H1 (cell line): ENCODE measurements around the gene EPB41L5. TPM values are rescaled to one million over a fixed set of nuclear protein-coding genes. Genes with fewer than 3 reads are reported as not detected.

Experiments
- CTCF ChIA-PET: fragments of 300-600 bp; sonication (Branson Sonifier 250); formaldehyde crosslinking; loops from one replicate; lab custom pipeline; 2021; ENCODE audit not compliant: partially characterized antibody; lab: Charles Lee
- POLR2A ChIA-PET: fragments of 300-600 bp; sonication (Branson Sonifier 250); formaldehyde crosslinking; loops from one replicate; lab custom pipeline; 2021; ENCODE audit warnings: inconsistent platforms; ENCODE audit not compliant: partially characterized antibody; lab: Charles Lee
- DNase-seq, 2 experiments: peaks; one replicate each; pipeline versions ENCODE4 v3.0.0 to v3.0.0-alpha.2; 2010 to 2022; ENCODE audit warnings: low spot score in 2 of 2, low read depth in 1 of 2, mixed read lengths in 1 of 2
- FAIRE-seq: peaks from 2 replicates; lab custom pipeline; 2011; peaks lifted over from hg19 to GRCh38; lab: Jason Lieb, UNC
- H2AFZ ChIP-seq: 2 replicates; pipeline ENCODE4 v1.8.1; 2012; ENCODE audit warnings: low read length, inconsistent platforms
- H2AK5ac ChIP-seq: 2 replicates; pipeline ENCODE4 v1.6.1; 2013; ENCODE audit warnings: low read depth, low read length
- H2BK120ac ChIP-seq: replicated peaks from 2 replicates; pipeline ENCODE3; 2013; ENCODE audit warnings: low read depth, low read length, inconsistent platforms
- H2BK12ac ChIP-seq: 2 replicates; pipeline ENCODE4 v1.6.1; 2013; ENCODE audit warnings: low read depth, low read length
- H2BK15ac ChIP-seq: 2 replicates; pipeline ENCODE4 v1.6.1; 2013; ENCODE audit warnings: low read length
- H2BK20ac ChIP-seq: 2 replicates; pipeline ENCODE4 v1.6.1; 2013; ENCODE audit warnings: low read length
- H2BK5ac ChIP-seq: 2 replicates; pipeline ENCODE4 v1.6.1; 2013; ENCODE audit warnings: low read depth, low read length
- H3K14ac ChIP-seq: 2 replicates; pipeline ENCODE4 v1.6.1; 2013; ENCODE audit warnings: inconsistent platforms; ENCODE audit not compliant: insufficient read length
- H3K18ac ChIP-seq: 2 replicates; pipeline ENCODE4 v1.6.1; 2013; ENCODE audit warnings: low read length; ENCODE audit errors: extremely low read depth
- H3K23ac ChIP-seq: 2 replicates; pipeline ENCODE4 v1.6.1; 2013; ENCODE audit warnings: inconsistent platforms; ENCODE audit not compliant: insufficient read length
- H3K23me2 ChIP-seq: 2 replicates; pipeline ENCODE4 v1.6.1; 2013; ENCODE audit warnings: low read depth, low read length
- H3K27ac ChIP-seq: 2 replicates; pipeline ENCODE4 v1.6.1; 2011; ENCODE audit warnings: low read depth, low read length, inconsistent platforms
- H3K27me3 ChIP-seq, 4 experiments: replicated peaks in 1 of 4; 1 replicate in 1 of 4; 2 replicates in 3 of 4; pipeline versions ENCODE4 v1.6.1 to v1.8.1; 2011 to 2013; ENCODE audit warnings: low read length in 3 of 4, mild to moderate bottlenecking in 3 of 4, inconsistent platforms in 2 of 4, mixed read lengths in 2 of 4, moderate library complexity in 1 of 4; ENCODE audit not compliant: control insufficient read depth in 3 of 4, insufficient read depth in 3 of 4; ENCODE audit errors: extremely low read depth in 1 of 4
- H3K36me3 ChIP-seq, 4 experiments: 2 replicates each; pipeline versions ENCODE4 v1.6.1 to v1.8.1; 2011 to 2013; ENCODE audit warnings: mild to moderate bottlenecking in 4 of 4, low read length in 3 of 4, moderate library complexity in 2 of 4, control low read depth in 1 of 4, inconsistent platforms in 1 of 4; ENCODE audit not compliant: insufficient read depth in 4 of 4, control insufficient read depth in 2 of 4
- H3K4ac ChIP-seq: replicated peaks from 2 replicates; pipeline ENCODE3; 2013; ENCODE audit warnings: low read length, low read depth, mixed read lengths, inconsistent platforms; ENCODE audit not compliant: insufficient read length
- H3K4me1 ChIP-seq, 4 experiments: replicated peaks in 1 of 4; 1 replicate in 1 of 4; 2 replicates in 3 of 4; pipeline versions ENCODE4 v1.6.1 to v1.8.1; 2011 to 2013; ENCODE audit warnings: low read length in 3 of 4, inconsistent platforms in 2 of 4, mixed read lengths in 1 of 4; ENCODE audit not compliant: insufficient read depth in 4 of 4, control insufficient read depth in 3 of 4
- H3K4me2 ChIP-seq, 2 experiments: 2 replicates each; pipeline versions ENCODE4 v1.6.1 to v1.8.1; 2011 to 2013; ENCODE audit warnings: low read depth in 2 of 2, low read length in 2 of 2, control low read depth in 1 of 2, inconsistent platforms in 1 of 2, mild to moderate bottlenecking in 1 of 2; ENCODE audit not compliant: insufficient read depth in 1 of 2
- H3K4me3 ChIP-seq, 4 experiments: fragments of 200-600, 300-600 bp in 1 of 4; sonication (generic), shearing (Covaris generic), sonication (Bioruptor Twin) in 1 of 4; 2 replicates each; pipeline versions ENCODE4 v1.5.1 to v1.8.1; 2011 to 2016; ENCODE audit warnings: low read length in 4 of 4, low read depth in 3 of 4, control low read depth in 2 of 4, inconsistent platforms in 2 of 4, mild to moderate bottlenecking in 2 of 4, mixed read lengths in 1 of 4, moderate library complexity in 1 of 4; ENCODE audit not compliant: insufficient read depth in 2 of 4; ENCODE audit errors: extremely low read depth in 1 of 4
- H3K56ac ChIP-seq: replicated peaks from 2 replicates; pipeline ENCODE3; 2013; ENCODE audit warnings: low read depth, mild to moderate bottlenecking, mixed read lengths, low read length, inconsistent platforms; ENCODE audit not compliant: insufficient read length
- H3K79me1 ChIP-seq: 2 replicates; pipeline ENCODE4 v1.6.1; 2013; ENCODE audit warnings: low read depth, low read length, control low read depth
- H3K79me2 ChIP-seq, 2 experiments: 2 replicates each; pipeline versions ENCODE4 v1.6.1 to v1.8.1; 2012 to 2013; ENCODE audit warnings: low read length in 2 of 2, mild to moderate bottlenecking in 2 of 2, inconsistent platforms in 1 of 2; ENCODE audit not compliant: insufficient read depth in 2 of 2, control insufficient read depth in 1 of 2
- H3K9ac ChIP-seq, 4 experiments: replicated peaks in 1 of 4; 1 replicate in 1 of 4; 2 replicates in 3 of 4; pipeline versions ENCODE4 v1.6.1 to v1.8.1; 2011 to 2013; ENCODE audit warnings: low read depth in 3 of 4, low read length in 3 of 4, control low read depth in 2 of 4, mild to moderate bottlenecking in 2 of 4, moderate library complexity in 2 of 4, inconsistent platforms in 1 of 4; ENCODE audit errors: extremely low read depth in 1 of 4
- H3K9me3 ChIP-seq, 2 experiments: 2 replicates each; pipeline versions ENCODE4 v1.6.1 to v1.8.1; 2012 to 2013; ENCODE audit warnings: mild to moderate bottlenecking in 2 of 2, moderate library complexity in 2 of 2, control low read depth in 1 of 2, inconsistent platforms in 1 of 2, low read depth in 1 of 2, low read length in 1 of 2, mixed read lengths in 1 of 2; ENCODE audit not compliant: insufficient read depth in 2 of 2
- H4K20me1 ChIP-seq, 2 experiments: replicated peaks in 1 of 2; 2 replicates each; pipeline versions ENCODE3 to v1.8.1; 2011 to 2013; ENCODE audit warnings: inconsistent platforms in 2 of 2, low read length in 2 of 2, mild to moderate bottlenecking in 1 of 2; ENCODE audit not compliant: insufficient read depth in 2 of 2, control insufficient read depth in 1 of 2
- H4K5ac ChIP-seq: 2 replicates; pipeline ENCODE4 v1.6.1; 2013; ENCODE audit warnings: low read length, low read depth, mixed read lengths, inconsistent platforms; ENCODE audit not compliant: insufficient read length
- H4K8ac ChIP-seq: 2 replicates; pipeline ENCODE4 v1.8.0; 2013; ENCODE audit warnings: mild to moderate bottlenecking, moderate library complexity, low read length, inconsistent platforms; ENCODE audit not compliant: insufficient read depth; ENCODE audit errors: extremely low read depth
- H4K91ac ChIP-seq: replicated peaks from 2 replicates; pipeline ENCODE3; 2013; ENCODE audit warnings: low read length, mixed read lengths, inconsistent platforms; ENCODE audit not compliant: insufficient read length
- BACH1 ChIP-seq: IDR thresholded peaks from 2 replicates; pipeline ENCODE4 v1.6.1; 2012; ENCODE audit warnings: low read length, improper control_type of control experiment
- CBX8 ChIP-seq: fragments of 300-800, 300-1000 bp; sonication (generic); IDR thresholded peaks from 2 replicates; pipeline ENCODE4 v1.7.1; 2016; ENCODE audit warnings: low read depth, low read length, borderline replicate concordance
- CHD1 ChIP-seq: IDR thresholded peaks from 2 replicates; pipeline ENCODE4 v1.6.1; 2012; ENCODE audit warnings: low read depth, low read length, improper control_type of control experiment
- CHD2 ChIP-seq: IDR thresholded peaks from 2 replicates; pipeline ENCODE4 v1.6.1; 2012; ENCODE audit warnings: low read length, improper control_type of control experiment
- EGR1 ChIP-seq: IDR thresholded peaks from 2 replicates; pipeline ENCODE4 v1.6.1; 2011; ENCODE audit warnings: low read depth, low read length, borderline replicate concordance
- EP300 ChIP-seq, 2 experiments: IDR thresholded peaks; 1 replicate in 1 of 2; 2 replicates in 1 of 2; pipeline ENCODE4 v1.6.1; 2011 to 2012; ENCODE audit warnings: low read depth in 2 of 2, low read length in 2 of 2, mild to moderate bottlenecking in 2 of 2, borderline replicate concordance in 1 of 2, inconsistent platforms in 1 of 2, moderate library complexity in 1 of 2
- HDAC2 ChIP-seq, 2 experiments: fragments of 300-600 bp in 1 of 2; sonication (generic) in 1 of 2; IDR thresholded peaks; 2 replicates each; pipeline ENCODE4 v1.6.1; 2011 to 2012; ENCODE audit warnings: low read depth in 2 of 2, low read length in 2 of 2, mild to moderate bottlenecking in 2 of 2, moderate library complexity in 2 of 2, borderline replicate concordance in 1 of 2, inconsistent platforms in 1 of 2
- HDAC6 ChIP-seq: IDR thresholded peaks from one replicate; pipeline ENCODE4 v1.7.1; 2012; ENCODE audit warnings: low read depth, mild to moderate bottlenecking, inconsistent platforms, low read length, moderate library complexity
- KDM4A ChIP-seq: IDR thresholded peaks from one replicate; pipeline ENCODE4 v1.7.1; 2012; ENCODE audit warnings: low read depth, mild to moderate bottlenecking, moderate library complexity, low read length, inconsistent platforms; ENCODE audit not compliant: severe bottlenecking
- KDM5A ChIP-seq: fragments of 200-600 bp; IDR thresholded peaks from 2 replicates; pipeline ENCODE4 v1.7.1; 2012; ENCODE audit warnings: mild to moderate bottlenecking, low read length, inconsistent platforms, mixed read lengths
- POLR2A ChIP-seq, 2 experiments: IDR thresholded peaks; 1 replicate in 1 of 2; 2 replicates in 1 of 2; pipeline ENCODE4 v1.6.1; 2011; ENCODE audit warnings: low read depth in 2 of 2, low read length in 2 of 2, mild to moderate bottlenecking in 2 of 2; ENCODE audit errors: control extremely low read depth in 1 of 2
- SUZ12 ChIP-seq: fragments of 200-600 bp; sonication (generic); IDR thresholded peaks from 2 replicates; pipeline ENCODE4 v1.6.1; 2012; ENCODE audit warnings: mild to moderate bottlenecking, inconsistent platforms, low read length, moderate library complexity, mixed read lengths
- TEAD4 ChIP-seq: IDR thresholded peaks from 2 replicates; pipeline ENCODE4 v1.6.1; 2012; ENCODE audit warnings: low read depth, low read length, inconsistent platforms, mixed read lengths
- WGBS, 2 experiments: shearing (Covaris generic) in 1 of 2; methylation state at CpG; one replicate each; pipeline versions ENCODE4 v1.1.6 to v1.1.7; 2013 to 2015; ENCODE audit warnings: low lambda C conversion rate in 2 of 2, mixed read lengths in 2 of 2, inconsistent platforms in 1 of 2, low coverage in 1 of 2, missing lambda C conversion rate in 1 of 2; ENCODE audit not compliant: insufficient replicate concordance in 2 of 2, insufficient coverage in 1 of 2, insufficient read length in 1 of 2; ENCODE audit errors: extremely low coverage in 1 of 2, missing lambda C conversion rate in 1 of 2; 5-methylcytosine and 5-hydroxymethylcytosine counted together
- polyA plus RNA-seq, 7 experiments: library from polyadenylated mRNA; depleted of rRNA in 3 of 7; stranded (reverse) in 5 of 7; unstranded in 2 of 7; fragments of >200 nt in 5 of 7; fragments of 200-250 nt in 2 of 7; gene quantifications; 1 replicate in 5 of 7; 2 replicates in 1 of 7; 4 replicates in 1 of 7; pipeline versions ENCODE4 v1.2.1 to v1.2.3, GENCODE V29; 2011 to 2013; ENCODE audit warnings: missing spikeins in 2 of 7, mixed read lengths in 2 of 7
- total RNA-seq: library from RNA; stranded (reverse); fragmentation: NEBNext Ultra II Directional; extraction: Animal tissue kit (Norgen Biotek cat#: 25700); gene quantifications from 2 replicates; pipeline ENCODE4 v1.2.1, GENCODE V29; 2021

Gene EPB41L5
- total and polyA plus RNA-seq, 2 of the 8 experiments (the other 6 are each of a cell fraction or from before 2014, with no cell fraction given): 13.5 to 32.3 TPM

DNA sequence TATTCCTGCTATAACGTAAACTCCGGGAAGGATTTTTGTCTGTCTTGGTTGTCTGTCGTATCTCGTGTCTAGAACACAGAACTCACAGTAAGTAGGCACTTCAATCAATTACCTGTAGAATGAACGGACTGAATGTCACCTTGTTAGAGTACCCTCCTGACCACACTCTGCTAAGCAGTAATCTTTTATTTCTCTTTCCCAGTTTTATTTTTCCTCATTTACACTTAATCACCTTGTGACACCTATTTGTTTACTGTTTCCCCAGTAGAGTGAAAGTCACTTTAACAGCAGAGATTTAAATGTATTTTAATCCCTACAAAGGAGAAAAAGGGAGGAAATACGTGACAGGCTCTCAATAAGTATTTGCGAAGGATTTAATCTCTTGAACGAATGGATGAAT lies 514 bp upstream of the EPB41L5 start:
- Histone ChIP-seq H2BK5ac (no peak overlapping the region), H3K56ac (no peak overlapping the region), H2BK12ac (peak overlapping the region; percentile 12; the same call in 1 of the 2 replicates), H3K79me2 (peaks cover 5 to 37% of the 10 kb centered on the region in 2 experiments), H4K5ac (no peak overlapping the region), H3K4me2 (peak overlapping the region; percentile 31 to 46), H3K79me1 (0 out of 2 replicates have a peak, but pooled peaks cover 2% of the 10 kb centered on the region), H3K23me2 (no peaks in the 10 kb centered on the region), H4K8ac (no peak overlapping the region), H3K27ac (no peak overlapping the region), H2AFZ (no peak overlapping the region), H3K27me3 (peaks cover 0 to 7% (median 5%) of the 10 kb centered on the region in 4 experiments; a peak in 4 of 7 replicates), H2BK20ac (no peak overlapping the region), H2AK5ac (no peak overlapping the region), H3K18ac (no peak overlapping the region), H2BK15ac (0 out of 2 replicates have a peak overlapping the region, but pooled peaks have one; percentile 92), H3K9me3 (no peaks in the 10 kb centered on the region), H3K36me3 (no peaks in the 10 kb centered on the region), H3K14ac (no peak overlapping the region), H3K23ac (no peak overlapping the region), H3K9ac (0 out of 7 replicates have a peak overlapping the region, but pooled peaks of 1 of the 4 experiments have one; percentile 18), H3K4ac (no peak overlapping the region), H3K4me3 (peak overlapping the region in 3 of 4 experiments; percentile 19 to 83 (median 79); a peak in 5 of 8 replicates), H3K4me1 (peaks cover 0 to 6% (median 2%) of the 10 kb centered on the region in 4 experiments; a peak in 3 of 7 replicates), H4K20me1 (peaks cover 4 to 6% of the 10 kb centered on the region in 2 experiments), H2BK120ac (peak overlapping the region; percentile 54), H4K91ac (no peak overlapping the region)
- ChIA-PET CTCF (interaction anchor here (1.0 to 1.8 kb wide), 2 partner anchors 15 to 125 kb away, joined by 3 to 5 read pairs; no protein-coding TSS in a partner anchor), POLR2A (interaction anchor here (0.6 to 1.9 kb wide), 14 partner anchors 9 to 251 kb away, joined by 3 to 13 read pairs (median 4); no protein-coding TSS in a partner anchor)
- DNase-seq (no peak), FAIRE-seq (no peak)
- 52% methylated on average over 8 of the region's 8 CpGs; no CpG with 5 or more reads in 1 of the 2 experiments for WGBS, 2 experiments
- TF ChIP-seq SUZ12 (no peak), TEAD4 (no peak), BACH1 (no peak), CHD2 (no peak), HDAC6 (no peak), POLR2A (IDR thresholded peaks at IDR 0.05; ENCODE audit: control extremely low read depth in 1 of 2, low read depth in 2 of 2, low read length in 2 of 2) (no peak), KDM4A (no peak), HDAC2 (IDR thresholded peaks at IDR 0.05; ENCODE audit: borderline replicate concordance in 1 of 2, low read depth in 2 of 2, low read length in 2 of 2) (no peak), CBX8 (no peak), KDM5A (no peak), EP300 (IDR thresholded peaks at IDR 0.05; ENCODE audit: borderline replicate concordance in 1 of 2, low read depth in 2 of 2, low read length in 2 of 2) (no peak), CHD1 (no peak), EGR1 (no peak)
